AG04450 (cell line): ENCODE data around the gene MS4A14. TPM values are rescaled to one million over a fixed set of nuclear protein-coding genes. Genes with fewer than 3 reads are reported as not detected.
A peak's percentile ranks its signal among the peaks of the same experiment; 100 is the strongest.
"Not testable (repeated sequence)": the region's sequence is repeated elsewhere in the genome, so short reads cannot be mapped to it uniquely, and the experiment has no call there.

ENCODE experiments used
- CTCF ChIA-PET: fragments of 300-600, 350-600 bp; formaldehyde crosslinking; extraction: SDS; loops from one replicate; lab custom pipeline; 2022; ENCODE audit warnings: antibody characterized with exemption, inconsistent platforms; lab: Charles Lee
- POLR2A ChIA-PET: fragments of 350-600 bp; formaldehyde crosslinking; extraction: SDS; loops from one replicate; lab custom pipeline; 2021; ENCODE audit warnings: antibody characterized with exemption, inconsistent platforms; lab: Yijun Ruan, JAX
- DNase-seq: peaks from one replicate; pipeline ENCODE4 v3.0.0-alpha.2; 2011; ENCODE audit warnings: low read depth, low spot score
- H3K27ac ChIP-seq: one replicate; pipeline ENCODE4 v1.5.1; 2012; ENCODE audit warnings: low read depth, low read length, control low read depth
- H3K27me3 ChIP-seq: one replicate; pipeline ENCODE4 v1.6.0; 2012; ENCODE audit warnings: low read length; ENCODE audit not compliant: control insufficient read depth, insufficient read depth
- H3K4me3 ChIP-seq: 2 replicates; pipeline ENCODE4 v1.5.1; 2011; ENCODE audit warnings: mild to moderate bottlenecking, low read depth, low read length, control low read depth
- H3K9me3 ChIP-seq: 2 replicates; pipeline ENCODE4 v1.5.1; 2012; ENCODE audit warnings: low read length; ENCODE audit not compliant: control insufficient read depth, insufficient read depth
- polyA plus RNA-seq: library from polyadenylated mRNA; depleted of rRNA; stranded (reverse); fragments of >200 nt; gene quantifications from 2 replicates; pipeline ENCODE4 v1.2.3, GENCODE V29; 2011
- TF ChIP-seq, protein P1 (sequence below): IDR thresholded peaks from 2 replicates; pipeline ENCODE4 v1.5.1; 2011; ENCODE audit warnings: low read depth, low read length, control low read depth, inconsistent platforms

Gene MS4A14
- polyA plus RNA-seq, 1 experiment, result not detected

DNA sequence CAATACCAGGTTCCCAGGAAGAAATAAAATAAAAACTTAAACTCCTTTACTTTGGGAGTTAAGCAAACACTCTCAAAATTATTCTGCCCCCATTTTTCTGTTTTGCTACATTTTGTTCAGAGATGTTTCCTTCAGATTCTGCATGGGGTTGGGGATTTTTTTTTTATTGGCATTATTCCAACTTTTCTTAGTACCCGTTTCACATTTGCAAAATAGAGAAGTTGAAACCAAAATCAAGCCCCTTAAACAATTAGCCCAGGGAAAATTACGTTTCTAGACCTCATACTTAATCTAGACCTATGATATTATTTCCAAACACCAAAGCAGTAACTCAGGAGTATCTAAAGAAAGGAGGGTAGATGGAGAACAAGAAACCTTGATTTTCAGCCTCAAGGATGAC, 38.5 kb upstream of the MS4A14 start:
- TF ChIP-seq, protein P1, sequence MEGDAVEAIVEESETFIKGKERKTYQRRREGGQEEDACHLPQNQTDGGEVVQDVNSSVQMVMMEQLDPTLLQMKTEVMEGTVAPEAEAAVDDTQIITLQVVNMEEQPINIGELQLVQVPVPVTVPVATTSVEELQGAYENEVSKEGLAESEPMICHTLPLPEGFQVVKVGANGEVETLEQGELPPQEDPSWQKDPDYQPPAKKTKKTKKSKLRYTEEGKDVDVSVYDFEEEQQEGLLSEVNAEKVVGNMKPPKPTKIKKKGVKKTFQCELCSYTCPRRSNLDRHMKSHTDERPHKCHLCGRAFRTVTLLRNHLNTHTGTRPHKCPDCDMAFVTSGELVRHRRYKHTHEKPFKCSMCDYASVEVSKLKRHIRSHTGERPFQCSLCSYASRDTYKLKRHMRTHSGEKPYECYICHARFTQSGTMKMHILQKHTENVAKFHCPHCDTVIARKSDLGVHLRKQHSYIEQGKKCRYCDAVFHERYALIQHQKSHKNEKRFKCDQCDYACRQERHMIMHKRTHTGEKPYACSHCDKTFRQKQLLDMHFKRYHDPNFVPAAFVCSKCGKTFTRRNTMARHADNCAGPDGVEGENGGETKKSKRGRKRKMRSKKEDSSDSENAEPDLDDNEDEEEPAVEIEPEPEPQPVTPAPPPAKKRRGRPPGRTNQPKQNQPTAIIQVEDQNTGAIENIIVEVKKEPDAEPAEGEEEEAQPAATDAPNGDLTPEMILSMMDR, result no peak
- DNase-seq, result no peak
- H3K27me3 ChIP-seq, result no peaks in the 10 kb centered on the region
- ChIA-PET POLR2A (no interaction called here), CTCF (no interaction called here)
- H3K27ac ChIP-seq, result no peak overlapping the region
- H3K9me3 ChIP-seq, result peaks cover 13% of the 10 kb centered on the region
- no peak overlapping the region for H3K4me3 ChIP-seq

DNA sequence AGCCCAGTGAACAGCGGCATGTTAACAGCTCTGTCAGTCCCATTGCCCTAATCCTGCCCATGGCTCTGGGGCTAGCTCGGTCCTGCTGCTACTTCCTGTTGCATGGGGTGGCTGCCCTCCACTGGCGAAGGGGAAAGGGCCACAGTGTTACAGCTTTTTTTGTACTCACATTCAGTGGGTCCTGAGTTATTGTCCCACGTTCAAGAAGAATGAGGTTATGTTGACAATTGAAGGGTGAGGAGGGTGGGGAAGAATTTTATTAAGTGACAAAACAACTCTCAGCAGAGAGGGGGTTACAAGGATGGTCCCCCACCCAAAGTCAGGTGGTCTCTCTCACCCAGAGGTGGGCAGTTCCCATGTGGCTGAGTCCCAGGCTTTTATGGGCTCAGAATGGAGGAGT, 35.6 kb upstream of the MS4A14 start:
- peaks cover 13% of the 10 kb centered on the region for H3K9me3 ChIP-seq
- TF ChIP-seq, protein P1, result no peak

DNA sequence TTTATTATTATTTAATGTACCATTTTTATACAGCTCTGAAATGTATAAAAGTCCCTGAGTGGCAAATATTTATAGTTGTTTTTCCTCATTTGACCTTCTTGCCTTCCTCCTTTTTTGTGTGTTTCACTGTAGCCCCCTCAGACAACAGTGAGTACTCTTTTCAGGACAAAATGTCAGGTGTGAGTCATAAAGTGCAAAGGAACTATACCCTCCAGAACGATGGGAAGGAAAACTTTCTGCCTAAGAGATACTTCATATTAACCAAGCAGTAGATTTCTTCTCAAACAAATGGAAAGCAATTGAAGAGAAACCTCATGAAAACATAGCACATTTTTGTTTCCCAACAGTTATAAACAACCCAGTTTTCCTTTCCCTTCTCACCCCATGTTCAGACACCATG, 34.0 kb upstream of the MS4A14 start:
- no peaks in the 10 kb centered on the region for H3K27me3 ChIP-seq
- POLR2A ChIA-PET, result no interaction called here
- TF ChIP-seq, protein P1, result no peak
- no peak overlapping the region for H3K4me3 ChIP-seq
- no peak for DNase-seq
- peaks cover 11% of the 10 kb centered on the region for H3K9me3 ChIP-seq
- H3K27ac ChIP-seq, result no peak overlapping the region
- CTCF ChIA-PET, result no interaction called here

More for the DNA sequence above, 35.6 kb upstream of the MS4A14 start:
- DNase-seq, result no peak
- H3K27me3 ChIP-seq, result no peaks in the 10 kb centered on the region
- CTCF ChIA-PET, result no interaction called here
- H3K4me3 ChIP-seq, result no peak overlapping the region
- POLR2A ChIA-PET, result no interaction called here
- H3K27ac ChIP-seq, result no peak overlapping the region

DNA sequence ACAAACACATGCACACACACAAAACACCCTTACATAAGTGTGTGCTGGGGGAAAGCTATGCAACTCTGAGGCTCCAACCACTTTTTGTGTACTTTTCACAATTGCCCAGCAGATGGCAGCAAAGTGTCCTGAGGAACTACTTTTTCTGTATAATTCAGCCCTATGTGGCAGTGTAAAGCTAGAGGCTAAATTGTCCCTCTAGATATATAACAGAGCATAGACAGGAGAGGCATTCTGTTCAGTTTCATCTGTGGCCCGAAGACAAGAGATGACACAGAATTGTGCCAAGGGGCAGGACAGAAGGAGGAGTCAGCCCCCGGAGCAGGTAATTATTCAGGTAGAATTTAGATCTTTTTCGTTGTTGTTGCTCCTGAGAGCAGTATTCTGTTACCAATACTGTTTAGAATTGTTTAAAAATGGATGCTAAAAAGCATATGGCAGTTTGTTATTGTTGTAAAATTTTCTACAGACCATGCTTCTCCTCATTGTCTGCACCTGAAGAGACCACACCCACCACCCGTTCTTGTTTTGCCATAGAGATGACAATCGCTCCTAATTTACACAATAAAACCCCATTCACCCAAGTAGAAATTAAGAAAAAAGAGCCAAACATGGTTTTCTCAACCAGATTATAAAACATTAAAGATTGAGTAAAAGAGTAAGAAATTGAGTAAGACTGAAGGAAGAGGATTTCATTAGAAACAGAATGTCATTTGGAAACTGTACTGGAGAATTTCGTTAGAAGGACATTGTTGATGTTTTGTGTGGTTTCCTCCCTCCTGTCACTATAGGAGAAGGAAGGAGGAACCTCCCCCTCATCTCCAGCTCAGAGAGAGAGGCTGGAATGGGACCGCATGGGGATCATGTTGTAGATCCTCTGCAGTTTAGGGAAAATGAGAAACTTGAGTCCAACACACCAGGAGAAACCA, 32.5 kb upstream of the MS4A14 start:
- CTCF ChIA-PET, result interaction anchor here (0.5 to 1.5 kb wide), 10 partner anchors 14 to 453 kb away, joined by 3 to 4 read pairs (median 3); no protein-coding TSS in a partner anchor
- POLR2A ChIA-PET, result no interaction called here

DNA sequence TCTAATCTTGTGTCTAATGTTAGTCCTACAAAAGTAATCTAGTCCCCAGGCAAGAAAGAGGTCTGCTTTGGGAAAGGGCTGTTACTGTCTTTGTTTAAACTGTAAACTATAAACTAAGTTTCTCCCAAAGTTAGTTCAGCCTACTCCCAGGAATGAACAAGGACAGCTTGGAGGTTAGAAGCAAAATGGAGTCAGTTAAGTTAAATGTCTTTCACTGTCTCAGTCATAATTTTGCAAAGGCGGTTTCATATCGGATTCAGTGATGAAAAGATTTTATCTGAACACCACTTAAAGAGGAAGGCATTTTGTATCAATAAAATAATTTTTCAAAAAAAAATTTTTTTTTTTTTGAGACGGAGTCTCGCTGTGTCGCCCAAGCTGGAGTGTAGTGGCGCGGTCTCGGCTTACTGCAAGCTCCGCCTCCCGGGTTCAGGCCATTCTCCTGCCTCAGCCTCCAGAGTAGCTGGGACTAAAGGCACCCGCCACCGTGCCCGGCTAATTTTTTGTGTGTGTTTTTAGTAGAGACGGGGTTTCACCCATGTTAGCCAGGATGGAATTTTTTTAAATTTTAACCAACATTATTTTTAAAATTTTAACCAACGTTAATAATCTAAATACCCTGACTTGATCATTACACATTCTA, 29.9 kb upstream of the MS4A14 start:
- H3K27ac ChIP-seq, CTCF ChIA-PET, H3K9me3 ChIP-seq, H3K4me3 ChIP-seq, H3K27me3 ChIP-seq, DNase-seq, POLR2A ChIA-PET: not testable (repeated sequence)

More for the DNA sequence above, 32.5 kb upstream of the MS4A14 start:
- TF ChIP-seq, protein P1, result peak; percentile 60
- no peak for DNase-seq
- Histone ChIP-seq H3K27me3 (no peaks in the 10 kb centered on the region), H3K4me3 (no peak overlapping the region), H3K9me3 (peaks cover 15% of the 10 kb centered on the region), H3K27ac (no peak overlapping the region)
